Omental fat pad (tissue), 4 donors: Measurements from ENCODE around the gene AATK. TPM values are rescaled to one million over a fixed set of nuclear protein-coding genes. Genes with fewer than 3 reads are reported as not detected.

Source experiments
- ATAC-seq: fragments of 150-250 bp; one replicate; pipeline ENCODE4 v1.9.1; 2016; ENCODE audit warnings: mild to moderate bottlenecking, moderate library complexity; ENCODE audit not compliant: low FRiP score
- DNase-seq: peaks from one replicate; pipeline ENCODE4 v3.0.0-alpha.2; 2019; ENCODE audit warnings: low spot score
- total RNA-seq, 4 donors: library from RNA; depleted of rRNA; stranded (reverse); fragments of >200 nt; gene quantifications; one replicate each; pipeline ENCODE4 v1.1.0, GENCODE V29; 2016
- TF ChIP-seq, protein P1 (sequence below), 3 donors: fragments of 450-650 bp; IDR thresholded peaks; one replicate each; pipeline ENCODE4 v1.5.1; 2016 to 2017; ENCODE audit warnings: antibody characterized with exemption in 3 of 3, mild to moderate bottlenecking in 3 of 3, moderate library complexity in 2 of 3

Gene AATK
- total RNA-seq, 4 donors from 2014 or later = 1.3 to 6.0 (median 3.1) TPM

DNA sequence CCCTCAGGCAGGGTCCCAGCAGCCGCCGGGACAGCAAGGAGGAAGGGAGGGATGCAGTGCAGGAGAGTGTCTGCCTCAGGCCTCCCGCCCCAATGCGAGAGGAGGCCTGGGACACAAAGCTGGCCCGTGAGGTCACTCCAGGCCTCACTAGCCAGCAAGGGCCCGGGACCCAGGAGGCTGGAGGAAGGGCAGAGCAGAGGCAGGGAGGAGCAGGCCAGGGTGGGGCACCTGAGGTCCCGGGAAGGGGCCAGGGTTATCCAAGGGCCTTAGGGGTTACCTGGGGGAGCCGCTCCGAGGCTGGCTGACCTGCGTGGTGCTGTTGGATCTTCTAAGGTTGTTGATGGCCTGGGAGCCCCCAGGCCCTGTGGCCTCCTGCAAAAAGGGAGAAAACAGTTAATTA lies 42.6 kb upstream of the AATK start:
- TF ChIP-seq, protein P1, sequence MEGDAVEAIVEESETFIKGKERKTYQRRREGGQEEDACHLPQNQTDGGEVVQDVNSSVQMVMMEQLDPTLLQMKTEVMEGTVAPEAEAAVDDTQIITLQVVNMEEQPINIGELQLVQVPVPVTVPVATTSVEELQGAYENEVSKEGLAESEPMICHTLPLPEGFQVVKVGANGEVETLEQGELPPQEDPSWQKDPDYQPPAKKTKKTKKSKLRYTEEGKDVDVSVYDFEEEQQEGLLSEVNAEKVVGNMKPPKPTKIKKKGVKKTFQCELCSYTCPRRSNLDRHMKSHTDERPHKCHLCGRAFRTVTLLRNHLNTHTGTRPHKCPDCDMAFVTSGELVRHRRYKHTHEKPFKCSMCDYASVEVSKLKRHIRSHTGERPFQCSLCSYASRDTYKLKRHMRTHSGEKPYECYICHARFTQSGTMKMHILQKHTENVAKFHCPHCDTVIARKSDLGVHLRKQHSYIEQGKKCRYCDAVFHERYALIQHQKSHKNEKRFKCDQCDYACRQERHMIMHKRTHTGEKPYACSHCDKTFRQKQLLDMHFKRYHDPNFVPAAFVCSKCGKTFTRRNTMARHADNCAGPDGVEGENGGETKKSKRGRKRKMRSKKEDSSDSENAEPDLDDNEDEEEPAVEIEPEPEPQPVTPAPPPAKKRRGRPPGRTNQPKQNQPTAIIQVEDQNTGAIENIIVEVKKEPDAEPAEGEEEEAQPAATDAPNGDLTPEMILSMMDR (IDR thresholded peaks at IDR 0.05) = no peak
- no peak for DNase-seq
- no peak for ATAC-seq

DNA sequence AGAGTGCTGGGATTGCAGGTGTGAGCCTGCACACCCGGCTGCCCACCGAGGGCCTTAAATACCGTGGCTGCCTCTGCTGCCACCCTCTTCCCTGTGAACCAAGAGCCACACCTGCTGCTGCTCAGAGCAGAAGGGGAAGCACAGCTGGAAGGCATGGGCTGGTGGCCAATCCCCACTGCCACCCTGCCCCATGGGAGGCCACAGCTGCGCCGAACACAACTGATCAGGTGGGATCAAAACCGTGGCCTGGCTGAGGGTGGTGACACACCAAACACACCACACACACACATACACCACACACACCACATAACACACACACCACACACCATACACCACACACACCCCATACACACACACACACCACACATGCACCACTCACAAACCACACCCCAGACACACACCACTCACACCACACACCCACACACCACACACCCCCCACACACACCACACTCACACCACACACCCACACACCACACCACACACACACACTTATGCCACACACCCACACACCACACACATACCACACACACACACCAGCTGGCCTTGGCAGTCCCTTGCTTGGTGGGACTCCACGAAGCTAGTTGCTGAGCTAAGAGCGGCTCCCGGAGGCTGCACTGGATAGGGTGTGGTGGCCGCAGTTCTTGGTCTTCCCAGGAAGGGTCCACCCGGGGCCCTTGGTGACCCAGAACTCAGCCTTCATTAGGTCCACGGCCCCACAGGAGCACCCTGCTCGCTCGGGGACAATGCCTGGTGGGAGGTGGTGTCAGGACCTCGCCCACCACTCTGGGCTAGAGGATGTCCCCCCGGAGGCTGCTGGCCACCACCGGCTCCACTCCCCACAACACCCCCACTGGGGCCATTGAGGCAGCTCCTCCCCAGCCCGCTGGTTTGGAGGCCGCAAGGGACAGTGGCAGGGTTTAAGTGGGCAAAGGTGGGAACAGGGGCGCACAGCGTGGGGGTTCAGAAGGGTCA lies 41.9 kb upstream of the AATK start:
- TF ChIP-seq, protein P1 (IDR thresholded peaks at IDR 0.05) = no peak
- DNase-seq = no peak
- no peak for ATAC-seq

DNA sequence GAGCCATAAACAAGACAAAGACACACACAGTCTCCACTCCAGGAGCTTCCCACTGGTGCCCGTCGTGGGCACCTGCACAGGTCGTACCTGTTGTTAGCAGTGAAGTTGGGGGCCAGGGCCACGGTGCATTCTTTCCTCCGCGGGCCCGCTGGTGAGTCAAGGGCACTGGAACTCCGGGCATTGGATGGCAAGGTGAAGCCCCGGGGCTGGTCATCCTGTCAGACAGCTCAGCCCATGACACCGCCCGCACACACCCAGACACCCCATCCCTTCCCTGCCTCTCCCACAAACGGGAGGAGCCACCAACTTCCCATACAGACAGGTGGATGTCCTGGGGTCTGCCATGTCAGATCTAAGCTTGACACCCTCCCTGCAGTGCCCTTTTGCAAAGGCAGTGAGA lies 40.6 kb upstream of the AATK start:
- DNase-seq (no peak), ATAC-seq (no peak)
- TF ChIP-seq, protein P1 (IDR thresholded peaks at IDR 0.05) = no peak

DNA sequence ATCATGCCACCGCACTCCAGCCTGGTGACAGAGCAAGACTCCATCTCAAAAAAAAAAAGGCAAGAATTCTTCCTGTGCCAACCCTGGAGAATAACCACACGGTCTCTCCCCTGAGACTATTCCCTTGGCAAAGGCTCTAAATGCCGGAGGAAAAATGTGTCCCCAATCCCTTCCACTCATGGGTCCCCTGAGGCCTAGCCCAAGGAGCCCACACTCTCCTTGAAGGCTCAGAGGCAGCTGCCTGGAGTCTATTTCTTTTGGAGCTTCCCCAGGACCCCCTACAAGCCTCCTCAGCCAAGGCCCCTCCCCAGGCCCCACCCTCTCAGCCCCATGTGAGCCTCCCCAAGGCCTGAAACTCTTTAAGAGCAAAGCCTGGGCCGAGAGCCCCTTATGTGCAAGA lies 40.1 kb upstream of the AATK start:
- TF ChIP-seq, protein P1 (IDR thresholded peaks at IDR 0.05) = no peak
- ATAC-seq (no peak), DNase-seq (no peak)

DNA sequence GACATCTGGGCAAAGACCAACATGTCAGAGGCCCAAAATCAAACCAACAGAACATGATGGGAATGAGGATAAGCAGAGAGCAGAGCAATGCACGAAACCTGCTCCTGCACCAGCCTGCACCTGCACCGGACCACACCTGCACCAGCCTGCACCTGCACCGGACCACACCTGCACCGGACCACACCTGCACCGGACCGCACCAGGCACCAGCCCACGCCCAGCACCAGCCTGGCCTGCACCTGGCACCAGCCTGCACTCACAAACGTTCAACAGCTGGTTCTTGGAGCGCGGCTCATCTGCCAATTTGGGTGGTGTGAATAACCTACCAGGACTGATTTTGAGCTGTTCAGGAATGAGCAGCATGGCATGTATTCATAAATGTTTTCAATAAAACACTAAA lies 38.6 kb upstream of the AATK start:
- TF ChIP-seq, protein P1 (IDR thresholded peaks at IDR 0.05) = no peak
- ATAC-seq = no peak
- no peak for DNase-seq

DNA sequence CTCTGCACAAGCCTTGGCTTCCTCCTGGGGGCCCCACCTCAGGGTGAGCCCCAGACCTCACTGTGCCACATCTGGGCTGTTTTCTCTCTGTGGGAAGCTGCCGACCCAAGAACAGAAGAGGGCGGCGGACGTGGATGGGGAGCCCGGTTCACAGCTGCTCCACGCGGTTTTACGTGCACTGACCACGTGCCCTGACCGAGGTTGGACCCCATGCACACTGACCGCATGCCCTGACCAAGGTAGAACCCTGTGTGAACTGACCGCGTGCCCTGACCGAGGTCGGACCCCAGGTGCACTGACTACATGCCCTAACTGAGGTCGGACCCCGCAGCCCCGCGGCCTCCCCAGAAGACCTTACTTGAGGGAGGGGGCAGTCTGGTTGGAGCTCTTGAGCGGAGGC lies 37.1 kb upstream of the AATK start:
- no peak for ATAC-seq

More for the DNA sequence above, 37.1 kb upstream of the AATK start:
- TF ChIP-seq, protein P1 (IDR thresholded peaks at IDR 0.05) = no peak
- no peak for DNase-seq
